Stromal cell of bone marrow (primary cell): ENCODE data around the gene ZSCAN12.
A peak's percentile ranks its signal among the peaks of the same experiment; 100 is the strongest.
"Not testable (repeated sequence)": the region's sequence is repeated elsewhere in the genome, so short reads cannot be mapped to it uniquely, and the experiment has no call there.

ENCODE experiments used
- DNase-seq: peaks from one replicate; pipeline ENCODE4 v3.0.0-alpha.2; 2012; ENCODE audit warnings: low read depth

Gene ZSCAN12

DNA sequence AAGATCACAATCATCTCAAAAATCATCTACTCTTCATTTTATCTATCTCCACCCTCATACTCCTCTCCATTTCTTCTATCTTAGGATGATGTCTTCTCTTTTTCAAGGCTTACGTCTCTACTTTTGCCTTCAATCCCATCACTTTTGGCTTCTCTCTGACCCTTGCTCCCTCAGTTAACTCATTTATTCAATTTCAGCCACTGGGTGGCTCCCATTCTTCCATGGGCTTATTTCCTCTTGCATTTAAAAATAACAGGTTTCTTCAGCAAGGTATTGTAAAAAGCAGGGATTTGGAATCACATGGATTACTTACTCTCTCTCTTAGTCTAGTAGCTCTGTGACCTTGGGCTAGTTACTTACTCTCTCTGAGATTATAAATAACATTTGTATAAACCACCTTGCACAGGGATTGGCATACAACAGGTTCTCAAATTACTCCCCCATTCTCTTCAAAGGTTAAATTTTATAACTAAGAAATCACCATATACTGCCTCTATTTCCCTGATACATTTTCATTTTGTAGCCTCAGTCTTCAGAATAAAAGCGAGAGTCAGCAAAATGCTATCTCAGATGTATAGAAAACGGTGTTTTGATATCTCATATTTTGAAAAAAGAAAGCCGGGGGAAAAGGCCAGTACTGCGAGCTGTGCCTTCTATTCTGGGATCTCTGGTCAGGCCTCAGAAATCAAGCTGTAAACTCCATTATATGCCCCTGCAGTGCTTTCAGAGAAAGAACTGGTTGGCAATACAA, 5.5 kb downstream of the ZSCAN12 start:
- DNase-seq = no peak

DNA sequence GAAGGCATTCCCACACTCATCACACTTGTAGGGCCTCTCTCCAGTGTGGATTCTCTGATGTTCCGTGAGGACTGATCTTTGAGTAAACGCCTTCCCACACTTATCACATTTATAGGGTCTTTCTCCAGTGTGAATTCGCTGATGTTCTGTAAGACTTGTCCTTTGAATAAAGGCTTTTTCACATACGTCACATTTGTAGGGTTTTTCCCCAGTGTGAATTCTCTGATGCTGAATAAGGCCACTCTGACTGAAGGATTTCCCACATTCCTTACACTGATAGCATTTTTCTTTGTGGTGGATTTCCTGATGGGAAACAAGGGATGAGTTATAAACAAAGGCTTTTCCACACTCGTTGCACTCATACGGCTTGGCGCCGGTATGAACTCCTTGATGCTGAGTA, 8.9 kb downstream of the ZSCAN12 start:
- DNase-seq = no peak

GRCh38 chr6:28384143-28384533, 15.4 kb downstream of the ZSCAN12 start:
- no peak for DNase-seq

DNA sequence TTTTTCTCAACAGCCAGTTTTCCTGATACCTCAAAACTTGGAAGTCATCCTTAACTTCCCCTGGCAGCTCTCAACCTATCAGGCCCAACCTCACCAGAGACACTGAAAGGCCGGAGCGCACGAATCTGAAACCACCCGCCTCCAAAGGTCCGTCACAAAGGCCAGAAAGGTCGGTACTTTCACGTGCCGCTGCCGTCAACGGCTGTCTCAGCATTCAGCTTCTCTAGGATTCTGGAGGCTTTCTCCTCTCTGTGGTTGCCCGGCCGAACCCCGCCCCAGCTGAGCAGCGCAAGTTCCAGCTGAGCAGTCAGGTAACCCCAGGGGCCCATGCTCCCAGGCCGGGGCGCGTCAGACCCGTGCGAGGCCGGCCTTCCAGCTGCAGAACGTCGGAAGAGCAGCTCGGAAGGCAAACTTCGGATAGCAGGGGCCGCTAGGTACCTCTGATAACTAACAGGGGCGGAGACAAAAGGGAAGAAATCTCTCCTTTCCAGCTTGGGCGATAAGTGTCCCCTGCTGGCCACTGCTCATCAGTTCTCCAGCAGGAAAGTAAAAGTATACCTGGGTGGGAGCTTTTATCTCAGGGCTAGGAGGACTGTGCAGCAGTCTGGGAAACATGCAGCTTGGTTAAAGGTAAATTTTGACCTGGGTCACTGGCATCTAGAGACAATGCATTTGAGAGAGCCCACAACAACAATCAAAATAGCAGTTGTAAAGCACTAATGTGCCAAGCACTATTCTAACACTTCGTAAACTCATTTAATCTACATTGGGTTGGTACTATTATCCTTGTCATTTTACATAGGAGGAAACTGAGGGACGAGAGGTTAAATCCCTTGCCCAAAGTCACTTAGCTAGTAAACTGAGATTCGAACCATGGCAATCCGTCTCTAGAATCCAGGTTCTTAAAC, 16.1 kb downstream of the ZSCAN12 start:
- peak; percentile 85 for DNase-seq

DNA sequence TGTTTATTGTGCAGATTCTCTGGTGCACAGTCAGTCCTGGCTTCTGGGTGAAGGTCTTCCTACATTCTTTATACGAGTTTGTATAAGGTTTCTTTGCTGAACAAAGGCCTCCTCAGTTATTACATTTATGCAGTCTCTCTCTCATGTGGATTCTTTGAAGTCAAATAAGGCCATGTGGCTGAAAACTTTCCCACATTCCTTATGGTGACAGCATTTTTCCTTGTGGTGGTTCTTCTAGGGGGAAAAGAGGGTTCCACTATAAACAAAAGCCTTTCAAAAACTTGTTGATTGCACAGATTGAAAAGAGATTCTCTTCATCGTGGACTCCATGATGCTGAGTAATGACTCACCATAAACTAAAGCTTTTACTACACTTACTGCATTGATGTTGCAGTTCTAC, 19.2 kb downstream of the ZSCAN12 start:
- no peak for DNase-seq

- DNase-seq = no peak
These were observed 20.9 kb downstream of the ZSCAN12 start for GRCh38 chr6:28378644-28379043.

GRCh38 chr6:28377879-28378278, 21.7 kb downstream of the ZSCAN12 start:
- no peak for DNase-seq

DNA sequence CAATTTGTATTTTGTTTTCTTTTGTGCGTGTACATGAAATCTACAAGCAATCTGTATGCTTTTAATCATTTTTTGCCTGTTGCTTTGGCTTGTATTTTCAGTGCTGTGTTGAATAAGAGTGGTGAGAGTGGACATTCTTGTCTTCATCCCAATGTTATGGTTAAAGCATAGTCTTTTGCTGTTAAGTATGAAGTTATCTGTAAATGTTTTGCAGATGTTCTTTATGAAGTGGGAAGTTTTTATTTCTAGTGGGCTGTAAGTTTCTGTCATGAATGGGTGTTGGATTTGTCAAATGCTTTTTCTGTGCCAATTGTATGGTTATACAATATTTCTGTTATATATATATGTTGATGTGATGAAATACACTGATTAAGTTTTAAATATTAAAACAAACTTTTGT, 25.6 kb downstream of the ZSCAN12 start:
- no peak for DNase-seq

DNA sequence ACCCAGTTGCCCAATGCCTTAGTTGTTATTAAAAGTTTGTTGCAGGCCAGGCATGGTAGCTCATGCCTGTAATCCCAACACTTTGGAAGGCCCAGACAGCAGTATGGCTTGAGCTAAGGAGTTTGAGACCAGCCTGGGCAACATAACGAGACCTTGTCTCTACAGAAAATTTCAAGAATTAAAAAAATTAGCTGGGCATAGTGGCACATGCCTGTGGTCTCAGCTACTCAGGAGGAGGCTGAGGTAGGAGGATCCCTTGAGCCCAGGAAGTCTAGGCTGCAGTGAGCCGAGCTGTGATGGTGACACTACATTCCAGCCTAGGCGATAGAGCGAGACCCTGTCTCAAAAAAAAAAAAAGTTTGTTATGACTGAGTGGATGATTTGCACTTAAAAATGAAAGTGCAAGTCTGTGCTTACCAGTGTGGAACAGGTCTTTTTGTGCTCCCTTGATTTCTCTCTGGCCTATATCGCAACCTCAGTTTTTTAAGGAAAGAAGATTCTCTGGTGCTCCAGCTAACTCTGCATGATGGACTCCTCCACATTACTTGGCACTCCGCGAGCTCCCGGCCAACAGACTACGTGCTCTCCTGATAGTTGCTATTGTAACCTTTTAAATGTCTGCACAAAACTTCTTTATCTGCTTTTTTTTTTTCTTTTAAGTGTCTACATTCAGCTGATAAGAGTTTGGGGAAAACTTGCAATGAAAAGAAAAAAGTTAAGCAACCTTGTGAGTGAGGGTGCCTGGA, 27.7 kb downstream of the ZSCAN12 start:
- DNase-seq = no peak

DNA sequence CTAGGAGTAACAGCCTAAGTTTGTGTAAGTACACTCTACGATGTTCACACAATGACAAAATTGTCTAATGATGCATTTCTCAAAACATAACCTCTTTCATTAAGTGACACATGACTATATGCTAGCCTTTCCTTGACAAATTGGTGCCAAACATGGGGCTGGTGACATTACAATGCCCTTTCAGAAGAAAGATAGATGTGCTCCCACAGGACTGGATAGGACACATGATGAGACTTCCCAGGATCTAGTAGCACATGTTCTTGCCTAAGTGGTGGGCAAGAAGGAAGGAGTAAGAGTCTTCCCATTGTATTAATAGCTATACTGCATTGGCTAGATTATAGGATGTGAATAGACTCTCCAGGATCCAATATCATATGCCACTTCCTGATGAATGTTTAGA, 28.3 kb downstream of the ZSCAN12 start:
- no peak for DNase-seq

DNA sequence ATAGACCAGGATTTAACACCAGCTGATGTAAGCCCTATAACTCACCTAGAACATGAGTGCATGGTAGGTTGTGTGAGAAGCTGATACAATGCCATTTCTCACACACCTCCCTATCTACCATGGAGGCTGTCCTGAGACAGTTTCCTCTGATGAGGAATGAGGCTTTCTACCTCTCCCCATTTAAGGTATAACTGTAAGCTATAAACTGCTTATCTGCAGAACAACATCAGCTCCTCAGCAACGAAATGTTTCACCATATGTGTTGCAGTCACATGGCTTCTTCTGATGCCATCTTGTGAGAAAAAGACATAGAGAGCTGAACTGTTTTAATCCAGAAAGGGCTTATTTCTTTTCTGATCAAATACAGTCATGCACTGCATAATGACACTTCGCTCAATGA, 29.1 kb downstream of the ZSCAN12 start:
- no peak for DNase-seq

GRCh38 chr6:28369463-28369862, 30.1 kb downstream of the ZSCAN12 start:
- DNase-seq = no peak

- DNase-seq = no peak
These were observed 31.0 kb downstream of the ZSCAN12 start for GRCh38 chr6:28368522-28368921.

GRCh38 chr6:28365590-28365989, 34.0 kb downstream of the ZSCAN12 start:
- not testable (repeated sequence) for DNase-seq

- no peak for DNase-seq
These were observed 38.6 kb downstream of the ZSCAN12 start for GRCh38 chr6:28360961-28361360.

GRCh38 chr6:28359562-28359961, 40.0 kb downstream of the ZSCAN12 start:
- DNase-seq = not testable (repeated sequence)

GRCh38 chr6:28357036-28357435, 42.5 kb downstream of the ZSCAN12 start:
- no peak for DNase-seq

DNA sequence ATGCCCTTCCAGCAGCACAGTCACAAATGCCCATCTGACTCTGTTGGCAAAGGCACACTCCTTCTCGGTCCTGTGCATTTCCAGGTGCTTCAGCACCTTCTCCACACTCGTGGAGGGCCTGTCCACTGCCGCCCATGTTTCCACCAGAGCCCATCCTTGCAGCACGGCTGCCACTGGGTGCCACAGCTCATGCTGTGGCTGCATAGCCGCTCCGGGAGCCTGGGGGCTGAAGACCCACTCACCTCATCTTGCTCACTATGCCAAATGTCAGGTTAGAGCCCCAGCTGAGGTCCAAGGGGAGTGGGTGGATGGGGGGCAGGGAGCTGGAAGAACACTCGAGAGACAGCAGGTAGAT, 42.9 kb downstream of the ZSCAN12 start:
- no peak for DNase-seq

DNA sequence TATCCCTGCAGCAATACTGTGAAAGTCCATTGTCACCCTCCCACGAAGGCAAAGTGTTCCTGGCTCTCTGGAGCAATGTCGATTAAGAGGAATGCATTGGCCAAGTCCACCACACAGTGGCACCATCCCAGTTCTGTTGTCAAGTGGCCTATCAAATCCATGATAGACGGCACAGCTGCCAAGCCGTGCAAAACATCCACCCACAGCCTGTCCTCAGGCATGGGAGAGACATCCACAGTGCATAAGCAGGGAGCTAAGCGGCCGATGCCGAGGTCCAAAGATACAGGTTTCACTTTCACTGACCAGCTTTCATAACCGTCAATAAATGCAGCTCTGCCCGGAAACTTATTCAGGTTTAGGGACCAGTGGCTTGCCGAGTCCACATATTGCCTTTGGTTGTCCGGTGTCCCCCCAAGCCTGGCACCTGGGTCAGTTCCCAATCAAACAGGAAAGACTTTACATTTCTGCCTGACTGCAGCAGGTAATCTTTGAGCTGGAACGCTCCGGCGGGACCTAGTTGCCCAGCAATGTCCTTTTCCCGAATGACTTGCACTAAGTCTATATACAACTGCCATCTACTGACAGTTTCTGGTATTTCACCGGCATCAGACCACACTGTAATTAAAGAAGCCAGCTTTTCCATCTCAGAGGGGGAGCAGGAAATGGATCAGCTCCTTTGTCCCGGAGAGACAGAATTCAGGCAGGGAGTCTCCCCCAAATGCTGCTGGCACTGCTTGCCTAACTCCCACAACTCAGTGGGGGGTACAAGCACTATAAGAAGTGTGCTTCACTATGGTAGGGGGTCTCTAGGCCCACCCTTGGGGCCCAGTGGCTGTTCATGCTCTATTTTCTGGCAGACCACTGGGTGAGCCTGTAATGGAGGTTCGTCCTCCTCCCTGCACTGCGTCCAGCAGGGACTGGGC, 43.5 kb downstream of the ZSCAN12 start:
- peak; percentile 82 for DNase-seq

- DNase-seq = no peak
These were observed 44.6 kb downstream of the ZSCAN12 start for GRCh38 chr6:28354688-28355554.
